GM21529 (cell line): ENCODE data around the gene LPP.

Experiments
- ATAC-seq: cut with Tn5 transposase; IDR thresholded peaks from one replicate; pipeline ENCODE4 v1.9.1; 2021; ENCODE audit not compliant: unreplicated experiment

Gene LPP

DNA sequence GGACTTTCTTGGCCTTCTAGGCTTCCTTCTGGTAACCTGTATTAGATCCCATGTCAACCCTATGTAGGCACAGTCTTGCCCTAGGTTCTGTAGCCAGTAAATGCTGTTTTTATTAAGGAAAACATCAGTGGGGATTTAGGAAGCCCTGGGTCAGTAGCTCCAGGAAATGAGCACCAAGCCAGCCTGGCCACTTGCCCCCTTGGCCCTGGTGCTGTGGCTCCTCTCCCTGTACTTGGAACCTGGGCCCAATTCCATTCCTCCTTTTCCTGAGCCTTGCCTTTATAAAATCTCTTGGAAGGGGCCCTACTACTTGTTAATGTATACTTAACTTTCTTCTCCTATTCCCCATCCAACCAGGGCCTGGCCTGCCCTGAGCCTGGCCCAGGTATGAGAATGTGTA, 774.0 kb downstream of the LPP start:
- no peak for ATAC-seq

DNA sequence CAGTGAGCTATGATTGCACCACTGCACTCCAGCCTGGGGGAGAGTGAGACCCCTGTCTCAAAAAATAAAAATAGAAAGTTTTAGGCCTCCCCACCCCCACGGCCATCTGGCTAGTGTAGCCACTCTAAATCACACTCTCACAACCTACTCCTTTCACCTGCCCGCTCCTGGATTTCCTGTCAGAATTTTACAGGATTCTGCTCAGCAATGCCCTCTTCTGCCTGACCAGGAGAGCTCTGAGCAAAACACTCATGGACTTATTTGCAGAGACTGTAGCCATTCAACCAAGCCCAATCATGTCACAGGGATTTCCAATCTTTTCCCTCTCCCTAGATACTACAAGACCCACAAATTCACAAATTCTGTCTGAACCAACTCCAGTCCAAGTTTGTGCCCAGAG, 775.2 kb downstream of the LPP start:
- no peak for ATAC-seq

DNA sequence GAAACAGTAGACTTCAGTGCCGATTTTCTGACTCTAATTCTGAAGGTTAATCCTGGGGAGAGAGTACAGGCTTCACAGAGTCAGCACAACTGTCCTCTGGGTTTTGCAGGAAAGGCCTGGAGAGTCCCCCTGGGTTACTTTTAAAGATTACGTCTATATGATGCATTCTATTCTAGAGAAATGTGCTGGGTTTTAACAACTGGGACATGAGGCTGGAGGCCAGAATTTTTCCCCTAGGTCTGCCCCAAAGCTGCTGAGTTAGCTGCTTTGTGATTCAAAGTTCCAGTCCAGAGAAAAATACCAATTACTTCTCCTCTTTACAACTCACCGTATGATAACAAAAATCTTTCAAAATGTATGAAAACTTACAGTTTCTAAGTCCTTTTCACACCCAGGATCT, 777.1 kb downstream of the LPP start:
- ATAC-seq: no peak

GRCh38 chr3:188931531-188931930, 777.6 kb downstream of the LPP start:
- no peak for ATAC-seq

DNA sequence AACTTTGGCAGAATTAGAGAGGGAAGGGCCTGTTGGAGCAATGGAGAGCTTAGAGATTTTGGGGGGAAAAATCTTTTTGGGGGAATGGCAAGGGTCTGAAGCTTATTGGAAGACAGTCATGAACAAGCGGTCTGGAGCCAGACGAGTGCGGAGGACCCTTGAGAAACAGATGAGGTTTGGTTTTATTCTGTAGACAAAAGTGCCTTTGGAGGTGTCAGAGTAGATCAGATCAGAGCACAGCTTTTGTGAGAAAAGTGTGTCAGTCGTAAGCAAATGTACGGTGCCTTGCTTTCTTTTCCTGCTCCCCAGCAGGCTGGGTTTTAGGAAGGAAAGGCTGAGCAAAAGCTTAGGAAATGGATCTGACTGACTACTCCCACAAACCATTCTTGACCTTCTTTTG, 781.0 kb downstream of the LPP start:
- no peak for ATAC-seq

GRCh38 chr3:188936597-188937107, 782.7 kb downstream of the LPP start:
- ATAC-seq: no peak

- ATAC-seq: no peak
Measured at GRCh38 chr3:188937389-188937788, 783.4 kb downstream of the LPP start.

DNA sequence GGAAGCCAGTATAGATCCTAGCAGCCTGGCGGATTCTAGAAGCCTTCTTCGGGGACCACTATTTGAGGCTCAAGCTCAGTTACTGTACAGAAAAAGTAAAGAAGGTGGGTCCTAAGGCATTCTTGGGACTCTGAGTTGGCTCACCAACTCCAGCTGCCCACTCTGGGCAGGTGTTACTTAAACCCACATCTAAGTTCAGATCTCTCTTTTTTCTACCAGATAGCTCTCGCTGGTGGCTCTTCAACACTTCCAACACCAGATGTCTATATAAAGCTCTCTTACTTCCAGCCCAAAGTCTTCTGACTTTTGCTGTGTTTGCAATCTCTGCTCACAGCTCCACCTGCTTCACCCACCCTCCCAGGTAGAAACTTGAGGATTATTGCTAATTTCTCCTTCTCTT, 785.0 kb downstream of the LPP start:
- ATAC-seq: no peak

DNA sequence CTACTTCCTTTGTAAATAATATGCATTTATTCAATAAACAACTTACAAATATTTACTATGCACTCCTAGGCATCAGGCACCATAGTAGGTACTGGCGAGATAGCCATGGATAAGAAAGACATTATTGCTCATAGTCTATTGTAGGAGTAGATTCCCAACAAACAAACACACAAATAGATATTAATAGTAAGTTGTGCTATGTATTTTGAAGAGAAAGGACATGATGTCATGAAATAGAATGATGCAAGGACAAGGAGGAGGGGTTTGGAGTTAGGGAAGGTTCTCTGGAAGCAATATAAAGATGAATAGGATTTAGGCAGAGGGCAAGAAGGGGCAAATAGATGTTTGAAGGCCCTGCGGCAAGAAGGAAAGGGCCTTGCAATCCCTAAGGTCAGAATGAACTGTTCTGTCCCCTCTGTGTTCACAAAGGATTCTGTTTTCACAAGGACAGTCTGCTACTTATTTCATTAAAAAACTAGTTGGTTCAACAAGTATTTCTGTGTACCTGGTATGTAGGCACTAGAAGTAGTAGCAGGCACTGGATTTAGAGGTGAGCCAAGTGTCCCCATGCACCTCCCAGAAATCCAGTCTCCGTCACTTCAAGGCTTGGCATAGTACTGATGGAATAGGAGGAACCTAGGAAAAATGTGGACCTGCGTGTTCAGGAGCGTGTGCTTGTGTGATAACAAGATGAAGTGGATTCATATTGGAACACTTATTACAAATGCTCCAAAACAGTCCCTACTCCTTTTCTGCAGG, 786.0 kb downstream of the LPP start:
- ATAC-seq: no peak
